ENCODE measurements around the gene IFNA6. TPM values are rescaled to one million over a fixed set of nuclear protein-coding genes. Genes with fewer than 3 reads are reported as not detected.
A peak's percentile ranks its signal among the peaks of the same experiment; 100 is the strongest.

IFNA6 gene
- total and polyA plus RNA-seq, 11 donors, result not detected

- ATAC-seq (no peak), DNase-seq (no peak)
- no peak for TF ChIP-seq CTCF (IDR thresholded peaks at IDR 0.05)
- no peak for TF ChIP-seq POLR2A (IDR thresholded peaks at IDR 0.05)
- H3K4me3 ChIP-seq, result no peak overlapping the region
- peaks cover 11 to 35% (median 29%) of the 10 kb centered on the region in 12 donors for H3K4me1 ChIP-seq
- H3K27me3 ChIP-seq, result peaks cover 0 to 4% (median 0%) of the 10 kb centered on the region in 9 donors
- no peak overlapping the region for H3K27ac ChIP-seq
- intact Hi-C loops (cut with DNase I), result loop anchor here in 4 of 10 donors (5.0 kb wide), 3 partner anchors 56 to 671 kb away; partner anchors contain the start of gene CDKN2B (in 1 of the 4)
- peaks cover 0 to 12% (median 2%) of the 10 kb centered on the region in 9 donors for H3K36me3 ChIP-seq
- H3K9me3 ChIP-seq, result no peaks in the 10 kb centered on the region
These were observed 14.2 kb downstream of the IFNA6 start for GRCh38 chr9:21336457-21336856.

- 0 to 1% (median 0%) methylated on average over 31 to 55 of the region's 55 CpGs for WGBS, 4 donors
- H3K27me3 ChIP-seq, result peaks cover 0 to under 1% (median 0%) of the 10 kb centered on the region in 9 donors
- peaks cover 0 to 21% (median 4%) of the 10 kb centered on the region in 9 donors for H3K36me3 ChIP-seq
- H3K9me3 ChIP-seq, result no peaks in the 10 kb centered on the region
- peak; percentile 94 to 97 (median 95) for DNase-seq
- ATAC-seq, result peak; percentile 99 to 100 (median 100)
- TF ChIP-seq POLR2A (IDR thresholded peaks at IDR 0.05), result peak in 1 of 2 donors; percentile 59
- peak in 1 of 12 donors; percentile 22 for TF ChIP-seq CTCF (IDR thresholded peaks at IDR 0.05)
- peak within 1 kb of the TSS; percentile 69 to 97 (median 82) for H3K4me3 ChIP-seq
- peak within 1 kb of the TSS; percentile 91 to 99 (median 94) for H3K27ac ChIP-seq
- peaks cover 12 to 50% (median 44%) of the 10 kb centered on the region in 12 donors for H3K4me1 ChIP-seq
- intact Hi-C loops (cut with DNase I), result loop anchor here in 5 of 10 donors (5.0 kb wide), 5 partner anchors 57 to 672 kb away; partner anchors contain the start of genes CDKN2B (in 1 of the 5) and MTAP (in 1 of the 5)
These were observed 15.7 kb downstream of the IFNA6 start, which contains the start of gene KLHL9 for GRCh38 chr9:21334701-21335632. Gene KLHL9, minus strand, starts transcription at chr9:21335404. Its CDS starts 545 bp downstream, at chr9:21334859.

- Histone ChIP-seq H3K36me3 (peaks cover 0 to 27% (median 4%) of the 10 kb centered on the region in 9 donors), H3K27ac (no peak overlapping the region), H3K27me3 (no peaks in the 10 kb centered on the region), H3K9me3 (no peaks in the 10 kb centered on the region), H3K4me3 (peak overlapping the region in 8 of 12 donors; percentile 69 to 91 (median 82)), H3K4me1 (peaks cover 12 to 66% (median 52%) of the 10 kb centered on the region in 12 donors)
- TF ChIP-seq POLR2A (IDR thresholded peaks at IDR 0.05) (no peak), CTCF (IDR thresholded peaks at IDR 0.05) (no peak)
- ATAC-seq (no peak), DNase-seq (no peak)
- intact Hi-C loops (cut with DNase I), result loop anchor here in 3 of 10 donors (2.0 to 5.0 kb wide), 3 partner anchors 459 to 469 kb away; partner anchors contain the start of gene MTAP (in 1 of the 3)
- 95 to 98% (median 98%) methylated on average over 2 of the region's 2 CpGs for WGBS, 4 donors
These were observed 17.5 kb downstream of the IFNA6 start for GRCh38 chr9:21333226-21333625.

Data from heart left ventricle (tissue), 16 donors.